ENCODE measurements around the gene IWS1. TPM values are rescaled to one million over a fixed set of nuclear protein-coding genes. Genes with fewer than 3 reads are reported as not detected.

Gene IWS1
- total RNA-seq, 1 donor from 2014 or later: 57.6 TPM

- no peak for DNase-seq (ENCODE audit: low spot score)
Measured at GRCh38 chr2:127516041-127516762, 10.1 kb downstream of the IWS1 start.

GRCh38 chr2:127515383-127515915 lies 10.8 kb downstream of the IWS1 start:
- intact Hi-C loops (cut with micrococcal nuclease): no loop called here
- no peak for DNase-seq (ENCODE audit: low spot score)
- no peak overlapping the region for H3K27ac Mint-ChIP-seq
- H3K36me3 Mint-ChIP-seq (ENCODE audit: low read depth): peaks cover 48% of the 10 kb centered on the region
- peaks cover 58% of the 10 kb centered on the region for H3K4me1 Mint-ChIP-seq (ENCODE audit: low read depth)
- H3K4me3 Mint-ChIP-seq: no peak overlapping the region
- H3K9me3 Mint-ChIP-seq: no peaks in the 10 kb centered on the region
- H3K27me3 Mint-ChIP-seq (ENCODE audit: insufficient read depth): no peaks in the 10 kb centered on the region

More at GRCh38 chr2:127516041-127516762, 10.1 kb downstream of the IWS1 start:
- peaks cover 47% of the 10 kb centered on the region for H3K36me3 Mint-ChIP-seq (ENCODE audit: low read depth)
- no peak overlapping the region for H3K27ac Mint-ChIP-seq
- intact Hi-C loops (cut with micrococcal nuclease): no loop called here
- no peaks in the 10 kb centered on the region for H3K27me3 Mint-ChIP-seq (ENCODE audit: insufficient read depth)
- peaks cover 54% of the 10 kb centered on the region for H3K4me1 Mint-ChIP-seq (ENCODE audit: low read depth)
- no peak overlapping the region for H3K4me3 Mint-ChIP-seq
- H3K9me3 Mint-ChIP-seq: no peaks in the 10 kb centered on the region

GRCh38 chr2:127514485-127514884 lies 11.8 kb downstream of the IWS1 start:
- Mint-ChIP-seq H3K4me3 (no peak overlapping the region), H3K27ac (no peak overlapping the region), H3K4me1 (ENCODE audit: low read depth) (peaks cover 61% of the 10 kb centered on the region), H3K36me3 (ENCODE audit: low read depth) (peaks cover 44% of the 10 kb centered on the region), H3K9me3 (no peaks in the 10 kb centered on the region), H3K27me3 (ENCODE audit: insufficient read depth) (no peaks in the 10 kb centered on the region)
- DNase-seq (ENCODE audit: low spot score): no peak
- intact Hi-C loops (cut with micrococcal nuclease): no loop called here

GRCh38 chr2:127514076-127514475 lies 12.2 kb downstream of the IWS1 start:
- intact Hi-C loops (cut with micrococcal nuclease): no loop called here
- Mint-ChIP-seq H3K27ac (no peak overlapping the region), H3K4me1 (ENCODE audit: low read depth) (peaks cover 62% of the 10 kb centered on the region), H3K36me3 (ENCODE audit: low read depth) (peaks cover 43% of the 10 kb centered on the region), H3K27me3 (ENCODE audit: insufficient read depth) (no peaks in the 10 kb centered on the region), H3K4me3 (no peak overlapping the region), H3K9me3 (no peaks in the 10 kb centered on the region)
- no peak for DNase-seq (ENCODE audit: low spot score)

GRCh38 chr2:127512362-127512761 lies 13.9 kb downstream of the IWS1 start:
- peaks cover 49% of the 10 kb centered on the region for H3K36me3 Mint-ChIP-seq (ENCODE audit: low read depth)
- H3K9me3 Mint-ChIP-seq: no peaks in the 10 kb centered on the region
- no peak for DNase-seq (ENCODE audit: low spot score)
- peak overlapping the region; percentile 49 for H3K27ac Mint-ChIP-seq
- intact Hi-C loops (cut with micrococcal nuclease): no loop called here
- H3K4me1 Mint-ChIP-seq (ENCODE audit: low read depth): peaks cover 73% of the 10 kb centered on the region
- H3K4me3 Mint-ChIP-seq: no peak overlapping the region
- H3K27me3 Mint-ChIP-seq (ENCODE audit: insufficient read depth): no peaks in the 10 kb centered on the region

- Mint-ChIP-seq H3K27me3 (ENCODE audit: insufficient read depth) (no peaks in the 10 kb centered on the region), H3K9me3 (no peaks in the 10 kb centered on the region), H3K4me3 (no peak overlapping the region), H3K27ac (no peak overlapping the region), H3K4me1 (ENCODE audit: low read depth) (peaks cover 75% of the 10 kb centered on the region), H3K36me3 (ENCODE audit: low read depth) (peaks cover 45% of the 10 kb centered on the region)
- DNase-seq (ENCODE audit: low spot score): no peak
- intact Hi-C loops (cut with micrococcal nuclease): no loop called here
Measured at GRCh38 chr2:127511917-127512316, 14.4 kb downstream of the IWS1 start.

- peaks cover 41% of the 10 kb centered on the region for H3K36me3 Mint-ChIP-seq (ENCODE audit: low read depth)
- peaks cover 75% of the 10 kb centered on the region for H3K4me1 Mint-ChIP-seq (ENCODE audit: low read depth)
- no peaks in the 10 kb centered on the region for H3K9me3 Mint-ChIP-seq
- no peaks in the 10 kb centered on the region for H3K27me3 Mint-ChIP-seq (ENCODE audit: insufficient read depth)
- intact Hi-C loops (cut with micrococcal nuclease): no loop called here
- H3K27ac Mint-ChIP-seq: no peak overlapping the region
- no peak for DNase-seq (ENCODE audit: low spot score)
- no peak overlapping the region for H3K4me3 Mint-ChIP-seq
Measured at GRCh38 chr2:127511090-127511695, 15.1 kb downstream of the IWS1 start.

- Mint-ChIP-seq H3K27me3 (ENCODE audit: insufficient read depth) (no peaks in the 10 kb centered on the region), H3K4me3 (no peak overlapping the region), H3K4me1 (ENCODE audit: low read depth) (peaks cover 68% of the 10 kb centered on the region), H3K36me3 (ENCODE audit: low read depth) (peaks cover 34% of the 10 kb centered on the region), H3K9me3 (no peaks in the 10 kb centered on the region), H3K27ac (no peak overlapping the region)
- intact Hi-C loops (cut with micrococcal nuclease): loop anchor here (1.0 kb wide), 1 partner anchor 16 kb away; the partner anchor contains the start of gene IWS1
- no peak for DNase-seq (ENCODE audit: low spot score)
Measured at GRCh38 chr2:127510073-127510472, 16.2 kb downstream of the IWS1 start.

- H3K27me3 Mint-ChIP-seq (ENCODE audit: insufficient read depth): no peaks in the 10 kb centered on the region
- H3K36me3 Mint-ChIP-seq (ENCODE audit: low read depth): peaks cover 38% of the 10 kb centered on the region
- peak overlapping the region; percentile 47 for H3K27ac Mint-ChIP-seq
- intact Hi-C loops (cut with micrococcal nuclease): no loop called here
- no peak overlapping the region for H3K4me3 Mint-ChIP-seq
- no peak for DNase-seq (ENCODE audit: low spot score)
- H3K4me1 Mint-ChIP-seq (ENCODE audit: low read depth): peaks cover 56% of the 10 kb centered on the region
- H3K9me3 Mint-ChIP-seq: no peaks in the 10 kb centered on the region
Measured at GRCh38 chr2:127508631-127509034, 17.7 kb downstream of the IWS1 start.

GRCh38 chr2:127508023-127508630 lies 18.2 kb downstream of the IWS1 start:
- no peak overlapping the region for H3K27ac Mint-ChIP-seq
- H3K4me3 Mint-ChIP-seq: no peak overlapping the region
- peaks cover 41% of the 10 kb centered on the region for H3K36me3 Mint-ChIP-seq (ENCODE audit: low read depth)
- peaks cover 55% of the 10 kb centered on the region for H3K4me1 Mint-ChIP-seq (ENCODE audit: low read depth)
- no peaks in the 10 kb centered on the region for H3K9me3 Mint-ChIP-seq
- H3K27me3 Mint-ChIP-seq (ENCODE audit: insufficient read depth): no peaks in the 10 kb centered on the region
- DNase-seq (ENCODE audit: low spot score): no peak
- intact Hi-C loops (cut with micrococcal nuclease): no loop called here

GRCh38 chr2:127506510-127506909 lies 19.8 kb downstream of the IWS1 start:
- H3K36me3 Mint-ChIP-seq (ENCODE audit: low read depth): peaks cover 50% of the 10 kb centered on the region
- no peak for DNase-seq (ENCODE audit: low spot score)
- no peaks in the 10 kb centered on the region for H3K27me3 Mint-ChIP-seq (ENCODE audit: insufficient read depth)
- H3K4me3 Mint-ChIP-seq: no peak overlapping the region
- intact Hi-C loops (cut with micrococcal nuclease): no loop called here
- peaks cover 40% of the 10 kb centered on the region for H3K4me1 Mint-ChIP-seq (ENCODE audit: low read depth)
- H3K27ac Mint-ChIP-seq: no peak overlapping the region
- H3K9me3 Mint-ChIP-seq: no peaks in the 10 kb centered on the region

GRCh38 chr2:127504552-127505430 lies 21.5 kb downstream of the IWS1 start:
- no peak for DNase-seq (ENCODE audit: low spot score)
- Mint-ChIP-seq H3K27ac (peak overlapping the region; percentile 44), H3K4me1 (ENCODE audit: low read depth) (peaks cover 25% of the 10 kb centered on the region), H3K4me3 (no peak overlapping the region), H3K36me3 (ENCODE audit: low read depth) (peaks cover 56% of the 10 kb centered on the region), H3K9me3 (no peaks in the 10 kb centered on the region), H3K27me3 (ENCODE audit: insufficient read depth) (no peaks in the 10 kb centered on the region)
- intact Hi-C loops (cut with micrococcal nuclease): no loop called here
